ENCODE measurements around the gene C2orf68. TPM values are rescaled to one million over a fixed set of nuclear protein-coding genes. Genes with fewer than 3 reads are reported as not detected.
A peak's percentile ranks its signal among the peaks of the same experiment; 100 is the strongest.
"Not testable (repeated sequence)": the region's sequence is repeated elsewhere in the genome, so short reads cannot be mapped to it uniquely, and the experiment has no call there.

Gene C2orf68
- total RNA-seq, 2 experiments from 2014 or later: 46.1 to 55.3 TPM

GRCh38 chr2:85561280-85562212 is 50.3 kb downstream of the C2orf68 start, which contains the start of gene GGCX:
TSS of gene GGCX (minus strand) at chr2:85561493. CDS start at chr2:85561428, 65 bp downstream.
- Mint-ChIP-seq H3K27ac (peak within 1 kb of the TSS; percentile 99), H3K9me3 (no peaks in the 10 kb centered on the region), H3K4me3 (peak within 1 kb of the TSS; percentile 98), H3K36me3 (ENCODE audit: low read depth) (peaks cover 5% of the 10 kb centered on the region), H3K27me3 (no peaks in the 10 kb centered on the region), H3K4me1 (peaks cover 36% of the 10 kb centered on the region)
- CTCF ChIA-PET: interaction anchor here (0.6 to 4.7 kb wide), 8 partner anchors 12 to 204 kb away, joined by 3 to 44 read pairs (median 4); partner anchors contain the start of gene SH2D6
- DNase-seq: peak; percentile 95
- POLR2A ChIA-PET: interaction anchor here (0.7 to 1.3 kb wide), 3 partner anchors 12 to 143 kb away, joined by 3 to 10 read pairs (median 8); no protein-coding TSS in a partner anchor

DNA sequence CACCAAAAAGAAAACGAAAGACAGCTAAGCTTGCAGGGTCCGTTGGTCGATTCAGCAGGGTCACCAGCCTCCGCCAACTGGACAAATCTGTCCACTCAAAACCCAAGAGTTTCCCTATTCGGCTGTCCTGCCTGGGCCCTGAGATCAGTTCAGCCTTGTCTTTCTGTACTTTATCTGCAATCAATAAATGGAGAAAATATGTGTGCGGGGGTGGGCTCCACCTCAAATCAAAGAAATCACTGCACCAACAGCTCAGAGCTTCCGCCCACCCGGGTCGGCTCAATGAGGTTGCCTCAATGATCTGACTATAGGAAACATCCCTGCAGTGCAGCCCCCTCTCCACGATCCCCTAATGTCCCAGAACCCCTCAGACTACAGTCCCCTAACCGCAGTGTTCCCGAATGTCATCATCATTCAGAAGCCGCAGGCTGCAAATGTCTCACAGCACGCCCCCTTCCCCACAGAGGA is 51.0 kb downstream of the C2orf68 start:
- peaks cover 7% of the 10 kb centered on the region for H3K36me3 Mint-ChIP-seq (ENCODE audit: low read depth)
- DNase-seq: no peak
- peak overlapping the region; percentile 99 for H3K27ac Mint-ChIP-seq
- CTCF ChIA-PET: interaction anchor here (0.6 to 4.7 kb wide), 6 partner anchors 11 to 77 kb away, joined by 3 to 44 read pairs (median 4); partner anchors contain the start of gene MAT2A
- H3K9me3 Mint-ChIP-seq: no peaks in the 10 kb centered on the region
- peaks cover 36% of the 10 kb centered on the region for H3K4me1 Mint-ChIP-seq
- peak overlapping the region; percentile 98 for H3K4me3 Mint-ChIP-seq
- no peaks in the 10 kb centered on the region for H3K27me3 Mint-ChIP-seq
- POLR2A ChIA-PET: interaction anchor here (0.9 to 1.3 kb wide), 3 partner anchors 11 to 207 kb away, joined by 3 to 8 read pairs (median 3); partner anchors contain the start of genes ELMOD3 and RETSAT

DNA sequence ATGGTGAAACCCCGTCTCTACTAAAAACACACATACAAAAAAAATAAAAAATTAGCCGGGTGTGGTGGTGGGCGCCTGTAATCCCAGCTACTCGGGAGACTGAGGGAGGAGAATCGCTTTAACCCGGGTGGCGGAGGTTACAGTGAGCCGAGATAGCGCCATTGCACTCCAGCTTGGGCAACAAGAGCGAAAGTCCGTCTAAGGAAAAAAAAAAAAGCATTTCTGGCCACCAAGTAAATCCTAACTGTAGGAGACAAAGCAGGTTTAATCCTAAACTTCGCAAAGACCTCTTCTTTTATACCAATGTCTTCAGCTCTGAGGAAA is 51.5 kb downstream of the C2orf68 start:
- POLR2A ChIA-PET: interaction anchor here (0.9 to 1.3 kb wide), 3 partner anchors 10 to 206 kb away, joined by 3 to 8 read pairs (median 3); partner anchors contain the start of genes ELMOD3 and RETSAT
- not testable (repeated sequence) for H3K27me3 Mint-ChIP-seq; DNase-seq; H3K9me3 Mint-ChIP-seq; H3K36me3 Mint-ChIP-seq (ENCODE audit: low read depth)
- peaks cover 36% of the 10 kb centered on the region for H3K4me1 Mint-ChIP-seq
- H3K27ac Mint-ChIP-seq: peak overlapping the region; percentile 99
- peak overlapping the region; percentile 98 for H3K4me3 Mint-ChIP-seq
- CTCF ChIA-PET: interaction anchor here (0.6 to 4.7 kb wide), 5 partner anchors 10 to 77 kb away, joined by 3 to 44 read pairs (median 4); partner anchors contain the start of gene MAT2A

- POLR2A ChIA-PET: no interaction called here
- no peak overlapping the region for H3K4me3 Mint-ChIP-seq
- H3K27ac Mint-ChIP-seq: no peak overlapping the region
These were observed 53.7 kb downstream of the C2orf68 start for GRCh38 chr2:85558160-85558559.

GRCh38 chr2:85557130-85557529 is 54.7 kb downstream of the C2orf68 start:
- Mint-ChIP-seq H3K36me3 (ENCODE audit: low read depth) (peaks cover 19% of the 10 kb centered on the region), H3K27ac (no peak overlapping the region), H3K4me1 (peaks cover 28% of the 10 kb centered on the region), H3K4me3 (no peak overlapping the region), H3K9me3 (no peaks in the 10 kb centered on the region), H3K27me3 (no peaks in the 10 kb centered on the region)
- CTCF ChIA-PET: interaction anchor here (0.9 to 3.2 kb wide), 7 partner anchors 15 to 187 kb away, joined by 3 to 26 read pairs (median 3); partner anchors contain the start of genes MAT2A and SH2D6
- POLR2A ChIA-PET: interaction anchor here (1.0 kb wide), 1 partner anchor 11 kb away, joined by 4 read pairs; no protein-coding TSS in a partner anchor
- no peak for DNase-seq

More at GRCh38 chr2:85558160-85558559, 53.7 kb downstream of the C2orf68 start:
- Mint-ChIP-seq H3K9me3 (no peaks in the 10 kb centered on the region), H3K27me3 (no peaks in the 10 kb centered on the region), H3K4me1 (peaks cover 29% of the 10 kb centered on the region), H3K36me3 (ENCODE audit: low read depth) (peaks cover 16% of the 10 kb centered on the region)
- DNase-seq: no peak
- CTCF ChIA-PET: interaction anchor here (1.2 to 2.0 kb wide), 2 partner anchors 10 to 16 kb away, joined by 3 to 7 read pairs; no protein-coding TSS in a partner anchor

Other genes starting within 250 kb of the C2orf68 start
- gene CAPG, start 201.7 kb downstream of the C2orf68 start, total RNA-seq: 100 to 1,000 TPM; 299 to 387 TPM
- gene SH2D6, start 193.4 kb downstream of the C2orf68 start, total RNA-seq: under 1 TPM; 0.10 to 0.77 TPM
- gene MAT2A, start 72.9 kb downstream of the C2orf68 start, total RNA-seq: 100 to 1,000 TPM; 263 to 269 TPM
- 10 to 100 TPM; 20.8 to 22.8 TPM for gene GGCX, start 50.6 kb downstream of the C2orf68 start, total RNA-seq
- 100 to 1,000 TPM; 131 to 149 TPM for gene VAMP8, start 34.5 kb downstream of the C2orf68 start, total RNA-seq
- 10 to 100 TPM; 61.5 to 67.4 TPM for gene VAMP5, start 27.6 kb downstream of the C2orf68 start, total RNA-seq
- 100 to 1,000 TPM in 1 of 2 experiments, 10 to 100 TPM in 1; 89.7 to 106 TPM for gene RNF181, start 16.3 kb downstream of the C2orf68 start, total RNA-seq
- gene TMEM150A, start 9.4 kb downstream of the C2orf68 start, total RNA-seq: 1 to 10 TPM; 1.5 to 1.7 TPM
- gene USP39, start 4.1 kb upstream of the C2orf68 start, total RNA-seq: 10 to 100 TPM; 71.9 to 77.0 TPM
- not detected for gene SFTPB, start 56.1 kb upstream of the C2orf68 start, total RNA-seq
- gene GNLY, start 82.3 kb upstream of the C2orf68 start, total RNA-seq: 10 to 100 TPM; 72.9 to 75.5 TPM
- under 1 TPM; 0.10 to 0.12 TPM for gene ATOH8, start 141.9 kb upstream of the C2orf68 start, total RNA-seq